PC-9 (cell line): ENCODE measurements around the gene TSPAN11.

ENCODE experiments used
- CTCF ChIP-seq: fragments of 200-600 bp; sonication (generic); conservative IDR thresholded peaks from 2 replicates; pipeline ENCODE4 v1.6.1; 2017; ENCODE audit warnings: mixed run types, antibody characterized with exemption, mild to moderate bottlenecking, moderate library complexity
- EZH2 ChIP-seq: fragments of 200-600 bp; sonication (generic); IDR thresholded peaks from 2 replicates; pipeline ENCODE4 v1.8.0; 2017; ENCODE audit warnings: antibody characterized with exemption, low read depth

GRCh38 chr12:30939234-30939633, 12.7 kb downstream of the TSPAN11 start:
- TF ChIP-seq CTCF (no peak), EZH2 (no peak)
